C4-2B (cell line): Measurements from ENCODE around the gene RPTOR.

Experiments used
- H3K27ac ChIP-seq: fragments of 450-650 bp; 2 replicates; pipeline ENCODE4 v1.5.1; 2017
- ZFX ChIP-seq: fragments of 450-650 bp; IDR thresholded peaks from 2 replicates; pipeline ENCODE4 v1.6.1; 2017
- TF ChIP-seq, protein P1 (sequence below): fragments of 450-650 bp; conservative IDR thresholded peaks from 2 replicates; pipeline ENCODE4 v1.5.1; 2017; ENCODE audit warnings: mild to moderate bottlenecking

RPTOR gene

DNA sequence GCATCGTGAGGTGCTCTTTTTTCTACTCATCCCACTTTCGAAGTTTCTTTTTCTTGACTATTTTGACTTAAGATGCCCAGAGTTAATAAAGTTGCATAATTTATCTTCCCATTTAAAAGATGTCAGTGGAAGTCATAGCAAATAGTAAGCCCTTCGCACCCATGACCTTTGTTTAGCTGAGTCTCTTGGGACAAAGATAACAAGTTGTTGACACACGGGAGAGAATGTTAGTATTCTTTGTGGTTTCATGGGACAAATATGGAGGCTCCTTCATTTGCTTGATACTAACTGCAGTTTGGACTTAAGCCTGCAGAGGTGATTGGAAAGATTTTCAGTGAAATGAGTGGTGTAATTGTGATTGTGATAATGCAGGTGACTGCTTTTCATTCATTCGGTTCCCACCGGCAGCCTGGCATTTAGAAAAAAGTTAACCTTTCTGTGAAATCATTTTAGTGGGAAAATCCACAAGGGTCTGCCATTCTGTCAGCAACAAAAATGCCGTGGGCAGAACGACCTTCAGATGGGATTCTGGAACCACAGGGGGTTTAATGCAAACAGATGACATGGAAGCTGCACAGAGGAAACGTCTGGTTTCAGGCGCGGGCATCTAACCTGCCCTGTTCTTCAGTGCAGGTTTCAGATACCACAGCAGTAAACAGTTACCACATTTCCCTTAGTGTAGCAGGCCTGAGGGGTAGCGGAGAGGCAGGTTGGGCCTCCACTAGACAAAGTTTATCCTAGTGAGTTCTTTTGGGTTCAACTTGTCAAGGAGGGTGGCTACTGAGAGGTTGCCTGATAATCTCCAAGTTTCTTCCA lies 123.0 kb downstream of the RPTOR start:
- H3K27ac ChIP-seq = no peak overlapping the region
- TF ChIP-seq, protein P1, sequence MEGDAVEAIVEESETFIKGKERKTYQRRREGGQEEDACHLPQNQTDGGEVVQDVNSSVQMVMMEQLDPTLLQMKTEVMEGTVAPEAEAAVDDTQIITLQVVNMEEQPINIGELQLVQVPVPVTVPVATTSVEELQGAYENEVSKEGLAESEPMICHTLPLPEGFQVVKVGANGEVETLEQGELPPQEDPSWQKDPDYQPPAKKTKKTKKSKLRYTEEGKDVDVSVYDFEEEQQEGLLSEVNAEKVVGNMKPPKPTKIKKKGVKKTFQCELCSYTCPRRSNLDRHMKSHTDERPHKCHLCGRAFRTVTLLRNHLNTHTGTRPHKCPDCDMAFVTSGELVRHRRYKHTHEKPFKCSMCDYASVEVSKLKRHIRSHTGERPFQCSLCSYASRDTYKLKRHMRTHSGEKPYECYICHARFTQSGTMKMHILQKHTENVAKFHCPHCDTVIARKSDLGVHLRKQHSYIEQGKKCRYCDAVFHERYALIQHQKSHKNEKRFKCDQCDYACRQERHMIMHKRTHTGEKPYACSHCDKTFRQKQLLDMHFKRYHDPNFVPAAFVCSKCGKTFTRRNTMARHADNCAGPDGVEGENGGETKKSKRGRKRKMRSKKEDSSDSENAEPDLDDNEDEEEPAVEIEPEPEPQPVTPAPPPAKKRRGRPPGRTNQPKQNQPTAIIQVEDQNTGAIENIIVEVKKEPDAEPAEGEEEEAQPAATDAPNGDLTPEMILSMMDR = no peak
- no peak for TF ChIP-seq ZFX

DNA sequence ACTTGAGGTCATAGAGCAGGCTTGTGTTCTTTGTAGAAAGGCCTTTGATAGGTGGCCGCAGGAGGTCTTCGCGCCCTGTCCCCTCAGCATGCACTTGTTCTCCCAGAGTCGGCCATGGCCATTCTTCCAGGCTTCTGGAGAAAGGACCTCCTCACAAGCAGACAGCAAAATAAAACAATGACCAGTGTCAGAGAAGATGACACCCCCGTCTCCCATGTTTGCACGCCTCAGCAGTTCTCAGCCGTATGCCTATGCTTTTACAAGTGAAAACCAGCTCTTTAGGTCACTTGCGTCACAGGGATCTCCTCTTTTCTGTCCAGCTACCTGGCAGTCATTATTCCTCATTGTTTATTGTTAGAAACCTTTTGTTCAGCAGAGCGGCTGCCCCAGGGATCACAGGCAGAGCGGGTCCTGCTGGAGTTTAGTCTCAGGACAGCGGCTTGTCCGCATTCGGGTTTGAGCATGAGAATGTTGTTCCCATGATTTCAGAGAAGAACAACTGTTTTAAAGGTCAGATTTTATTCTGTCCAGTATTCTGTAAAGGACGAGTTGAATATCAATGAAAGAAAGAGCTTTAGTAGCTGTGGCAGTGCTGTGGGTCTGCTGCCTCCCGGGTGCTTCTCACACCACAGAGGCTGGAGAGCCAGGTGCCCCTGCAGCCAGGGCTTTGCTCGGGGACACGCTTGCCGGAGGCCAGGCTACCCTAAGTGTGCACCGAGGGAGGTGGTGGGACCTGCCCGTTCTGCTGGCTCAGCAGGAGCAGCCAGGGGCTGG lies 123.9 kb downstream of the RPTOR start:
- TF ChIP-seq, protein P1 = no peak
- TF ChIP-seq ZFX = no peak
- no peak overlapping the region for H3K27ac ChIP-seq

DNA sequence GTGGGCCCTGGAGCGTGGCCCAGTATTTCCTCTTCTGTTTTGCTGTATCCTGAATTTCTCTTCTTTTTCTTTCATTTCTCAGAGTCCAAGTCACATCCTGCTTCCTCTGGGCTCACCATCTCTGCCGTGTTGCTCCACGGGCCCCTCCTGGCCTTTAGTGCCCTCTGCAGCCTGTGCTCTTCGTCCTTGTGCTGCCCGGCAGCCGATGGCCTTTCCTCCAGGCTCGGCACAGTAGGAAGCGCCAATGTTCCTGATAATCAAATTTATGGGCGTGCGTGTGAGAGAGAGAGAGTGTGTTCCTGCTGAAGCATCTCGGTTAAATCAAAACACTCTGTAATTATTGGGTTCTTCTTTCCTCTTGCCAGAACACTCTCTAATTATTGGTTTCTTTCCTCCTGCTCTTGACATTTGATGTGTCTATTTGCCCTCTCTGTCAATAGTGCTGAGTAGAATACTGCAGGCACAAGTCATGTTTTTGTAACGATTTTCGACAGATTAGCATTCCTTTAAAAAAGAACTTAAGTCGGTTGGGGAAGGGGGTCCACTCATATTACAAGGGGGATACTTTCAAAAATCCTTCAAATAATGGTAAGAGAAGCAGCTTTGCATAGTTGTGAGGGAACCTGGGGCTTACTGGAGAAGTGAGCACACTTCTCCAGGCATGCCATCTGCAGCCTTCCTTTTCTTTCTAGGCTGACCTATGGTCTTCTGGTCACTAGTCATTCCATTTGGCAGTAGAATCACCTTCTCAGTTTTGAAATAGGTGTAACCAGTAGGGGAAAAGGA lies 126.6 kb downstream of the RPTOR start:
- TF ChIP-seq ZFX = no peak
- TF ChIP-seq, protein P1 = no peak
- H3K27ac ChIP-seq = no peak overlapping the region

DNA sequence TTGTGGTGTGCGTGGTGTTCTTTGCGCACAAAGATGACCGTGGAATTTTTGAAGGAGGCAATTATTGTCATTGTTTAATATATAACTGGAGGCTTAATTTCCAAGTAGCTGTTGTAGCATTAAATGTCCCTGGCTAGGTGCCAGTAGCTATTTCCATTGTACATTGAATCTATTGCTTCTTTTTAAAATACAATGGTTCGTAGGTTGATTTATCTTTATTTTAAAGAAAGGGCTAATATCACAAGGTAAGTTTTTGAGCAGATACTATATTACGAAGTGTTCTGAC lies 127.1 kb downstream of the RPTOR start:
- no peak overlapping the region for H3K27ac ChIP-seq
- TF ChIP-seq, protein P1 = no peak
- no peak for TF ChIP-seq ZFX

DNA sequence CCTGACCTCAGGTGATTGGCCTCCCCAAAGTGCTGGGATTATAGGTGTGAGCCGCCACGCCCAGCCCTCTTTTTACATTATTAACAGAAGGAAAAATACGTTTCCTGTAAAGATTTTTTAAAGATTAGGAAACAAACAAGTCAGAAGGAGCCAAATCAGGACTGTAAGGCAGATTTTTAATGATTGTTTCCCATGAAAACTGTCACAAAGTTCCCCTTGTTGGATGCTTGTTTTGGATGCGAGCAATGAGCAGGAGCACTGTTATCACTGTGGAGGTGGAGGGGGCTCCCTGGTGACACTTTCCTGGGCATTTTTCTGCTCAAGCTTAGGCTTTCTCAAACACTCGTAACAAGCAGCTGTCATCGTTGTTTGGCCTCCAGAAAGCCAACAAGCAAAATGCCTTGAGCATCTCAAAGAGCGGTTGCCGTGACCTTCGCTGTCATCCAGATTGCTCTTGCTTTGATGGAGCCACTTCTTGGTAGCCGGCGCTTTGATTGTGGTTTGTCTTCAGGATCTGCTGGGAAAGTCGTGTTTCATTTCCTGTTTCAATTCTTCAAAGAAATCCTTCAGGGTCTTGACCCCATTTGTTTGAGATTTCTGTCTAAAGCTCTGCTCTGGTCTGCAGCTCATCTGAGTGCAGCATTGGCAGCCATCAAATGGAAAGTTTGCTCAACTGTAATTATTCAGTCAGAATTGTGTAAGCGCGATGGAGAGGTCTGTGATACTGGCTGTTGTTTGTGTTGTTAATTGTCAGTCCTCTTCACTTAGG lies 128.7 kb downstream of the RPTOR start:
- TF ChIP-seq ZFX = no peak
- TF ChIP-seq, protein P1 = no peak
- H3K27ac ChIP-seq = no peak overlapping the region

DNA sequence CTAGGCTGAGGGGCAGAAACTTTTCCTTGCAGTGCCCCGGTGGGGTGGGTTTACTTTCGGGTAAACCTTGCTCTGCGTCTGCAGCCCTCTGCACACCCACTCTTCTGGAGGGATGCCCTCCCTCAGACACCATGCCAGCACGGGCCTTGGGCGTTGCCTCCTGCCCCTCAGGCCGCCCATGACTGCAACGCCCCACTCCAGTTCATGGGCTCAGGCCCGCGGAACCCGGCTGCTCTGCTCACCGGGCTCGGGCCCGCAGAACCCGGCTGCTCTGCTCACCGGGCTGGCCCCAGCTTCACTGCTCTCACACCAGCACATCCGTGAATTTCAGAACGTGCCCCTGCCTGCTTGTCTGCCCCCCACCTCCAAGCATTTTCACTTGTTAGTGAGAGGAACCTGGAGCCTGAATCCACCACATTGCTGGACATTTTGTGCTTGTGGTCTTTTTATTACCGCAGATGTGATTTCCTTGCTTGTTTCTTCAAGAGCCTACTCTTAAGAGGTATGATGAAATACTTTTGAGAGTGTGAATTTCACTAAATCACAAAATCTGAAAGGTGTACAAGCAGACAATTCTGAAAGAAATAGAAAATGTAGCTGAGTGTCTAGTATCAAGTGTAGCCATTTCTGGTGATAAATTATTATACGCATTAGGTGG lies 130.9 kb downstream of the RPTOR start:
- TF ChIP-seq ZFX = no peak
- TF ChIP-seq, protein P1 = no peak
- H3K27ac ChIP-seq = no peak overlapping the region
